Globus pallidus (tissue), 1 donor: ENCODE results near the gene CIP2A.
A peak's percentile ranks its signal among the peaks of the same experiment; 100 is the strongest.

Experiments
- DNase-seq: peaks from one replicate; pipeline ENCODE4 v3.0.0-alpha.2; 2015; ENCODE audit warnings: low spot score

CIP2A gene

DNA sequence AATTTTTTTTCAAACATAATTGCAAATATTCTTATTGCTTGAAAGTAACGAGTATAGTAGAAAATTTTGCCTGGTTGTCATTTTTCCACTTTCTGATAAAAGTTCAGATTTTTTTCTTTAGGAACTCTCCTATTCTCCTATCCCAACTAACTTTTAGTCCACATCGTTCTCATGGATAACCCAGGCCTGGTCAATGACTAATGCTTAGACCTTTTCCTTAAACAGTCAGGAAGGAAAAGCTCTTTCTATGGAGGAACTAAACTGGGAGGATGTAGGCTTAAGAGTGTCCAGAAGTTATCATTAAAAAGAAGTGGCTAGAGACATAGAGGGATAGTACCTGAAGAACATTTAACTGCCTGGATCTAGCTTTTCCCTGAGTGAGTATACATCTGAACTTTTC is 26.7 kb downstream of the CIP2A start:
- DNase-seq: no peak

DNA sequence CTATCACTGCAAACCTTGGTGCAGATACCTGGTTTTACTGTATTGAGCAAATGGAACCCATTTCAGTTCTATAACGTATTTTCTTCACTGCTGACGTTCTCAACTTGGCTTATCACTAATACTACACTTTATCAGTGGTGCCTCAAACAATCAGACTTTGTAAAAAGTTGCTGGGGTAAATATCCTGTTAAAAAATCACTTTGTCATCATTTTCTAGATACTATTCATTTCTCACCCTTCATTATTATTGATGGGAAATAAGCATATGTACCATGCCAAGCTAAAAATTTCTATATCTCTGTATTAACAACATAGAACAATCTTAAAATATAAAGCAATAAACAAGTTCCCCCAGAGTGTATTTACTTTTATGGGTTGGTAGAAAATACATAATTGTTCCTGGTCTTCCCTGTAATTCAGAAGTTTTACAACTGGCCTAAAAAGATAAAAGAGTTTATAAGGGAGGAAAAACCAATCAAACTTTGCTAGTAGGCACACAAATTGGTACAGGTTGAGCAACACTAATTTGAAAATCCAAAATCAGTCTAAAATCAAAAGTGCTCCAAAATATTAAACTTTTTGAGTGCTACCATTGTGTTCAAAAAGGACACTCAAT is 33.2 kb downstream of the CIP2A start:
- DNase-seq: no peak

DNA sequence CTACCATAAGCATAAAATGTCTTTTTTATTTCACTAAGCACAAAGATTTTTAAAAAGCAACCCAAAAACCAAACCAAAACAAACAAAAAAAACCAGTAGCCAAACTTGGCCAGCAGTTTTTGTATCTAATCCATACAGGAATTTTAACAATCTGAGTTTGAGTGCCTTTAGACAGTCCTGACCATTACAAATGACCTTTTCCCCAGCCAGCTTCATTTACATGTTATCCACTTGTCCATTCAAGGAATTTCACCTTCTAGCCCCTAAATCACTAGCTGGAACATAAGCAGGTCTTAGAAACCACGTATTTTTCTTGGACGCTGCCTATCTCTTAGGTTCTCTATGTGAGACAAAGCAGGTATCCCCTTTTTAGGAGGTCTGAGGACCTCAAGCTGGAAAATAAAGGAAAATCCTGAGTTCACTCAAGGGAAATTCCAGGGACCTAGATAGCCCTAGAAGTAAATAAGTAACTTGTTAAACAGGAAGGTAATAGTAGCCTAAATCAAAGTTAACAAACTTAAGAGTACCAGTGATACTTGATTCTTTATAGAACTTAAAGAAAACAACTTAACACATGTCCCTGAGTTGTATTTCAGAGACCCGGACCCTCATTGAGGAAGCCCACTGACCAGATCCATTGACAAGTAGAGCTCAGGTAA is 34.2 kb downstream of the CIP2A start:
- no peak for DNase-seq

DNA sequence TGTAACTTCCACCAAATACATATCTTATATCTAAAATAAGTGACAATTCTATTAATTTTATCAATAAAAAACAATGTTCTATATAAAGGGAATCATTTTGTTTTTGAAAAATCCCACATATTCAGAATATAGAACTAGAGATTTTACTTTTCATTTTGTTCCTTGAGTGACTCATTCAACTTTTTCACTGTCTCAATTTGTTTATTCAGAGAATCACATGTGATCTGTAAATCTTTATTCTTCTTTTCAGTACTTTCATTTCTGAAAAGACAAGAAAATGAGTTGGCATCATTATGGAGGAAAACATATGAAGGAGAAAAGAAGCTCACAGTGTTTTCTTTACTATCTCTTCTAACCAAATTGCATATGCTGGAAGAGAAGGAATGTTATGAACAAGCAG is 35.0 kb downstream of the CIP2A start:
- no peak for DNase-seq

DNA sequence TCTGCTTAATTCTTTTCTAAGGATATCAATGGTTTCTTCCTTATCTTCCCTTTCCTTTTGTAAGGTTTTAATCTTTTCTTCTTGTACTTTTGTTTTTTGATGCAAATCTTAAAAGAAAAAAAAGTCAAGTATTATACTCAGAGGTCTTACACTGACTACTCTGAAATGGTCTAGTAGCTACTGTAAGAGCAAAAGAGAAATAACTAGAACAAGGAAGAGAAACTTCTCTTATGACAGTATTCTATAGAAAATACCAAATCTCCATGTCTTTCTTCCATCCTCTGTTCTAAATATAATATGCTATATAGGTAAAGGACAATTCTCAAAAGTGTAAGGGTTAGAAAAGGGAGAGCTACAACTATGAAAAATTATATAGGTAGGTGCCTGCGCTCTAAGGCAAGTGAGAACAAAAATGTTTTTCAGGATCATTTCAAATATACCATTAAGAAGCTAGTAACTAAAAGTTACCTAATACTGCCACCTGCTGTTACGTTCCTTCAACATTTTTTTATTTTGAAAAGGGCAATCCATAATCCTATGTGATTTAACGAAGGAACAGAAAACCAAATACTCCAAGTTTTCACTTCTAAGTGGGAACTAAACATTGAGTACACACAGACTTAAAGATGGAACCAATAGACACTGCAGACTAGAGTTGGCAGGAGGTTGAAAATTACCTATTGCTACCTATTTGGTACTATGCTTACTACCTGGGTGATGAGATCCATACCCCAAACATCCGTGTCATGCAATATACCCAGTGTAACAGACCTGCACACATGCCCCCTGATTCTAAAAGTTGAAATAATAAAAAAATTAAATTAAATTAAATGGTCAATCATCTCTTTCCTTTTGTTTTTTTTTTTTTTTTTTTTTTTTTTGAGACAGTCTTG is 36.7 kb downstream of the CIP2A start:
- peak; percentile 54 for DNase-seq

DNA sequence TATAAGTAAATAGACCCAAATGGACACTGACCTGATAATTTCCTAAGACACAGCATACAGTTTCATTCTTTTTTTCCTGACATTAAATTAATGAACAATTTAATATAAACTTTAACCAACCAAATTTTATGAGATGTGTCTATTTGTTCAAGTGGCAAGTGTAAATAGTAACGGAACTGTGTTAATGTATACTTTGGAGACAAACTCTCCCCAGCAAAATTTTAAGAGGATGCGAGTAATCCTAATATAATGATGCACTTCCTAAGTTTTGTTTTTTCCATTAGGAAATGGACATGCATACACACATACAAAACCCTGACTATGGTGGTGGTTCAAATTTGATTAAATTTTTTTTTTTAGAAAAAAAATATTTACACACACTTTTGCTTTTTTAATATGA is 40.4 kb downstream of the CIP2A start:
- no peak for DNase-seq

DNA sequence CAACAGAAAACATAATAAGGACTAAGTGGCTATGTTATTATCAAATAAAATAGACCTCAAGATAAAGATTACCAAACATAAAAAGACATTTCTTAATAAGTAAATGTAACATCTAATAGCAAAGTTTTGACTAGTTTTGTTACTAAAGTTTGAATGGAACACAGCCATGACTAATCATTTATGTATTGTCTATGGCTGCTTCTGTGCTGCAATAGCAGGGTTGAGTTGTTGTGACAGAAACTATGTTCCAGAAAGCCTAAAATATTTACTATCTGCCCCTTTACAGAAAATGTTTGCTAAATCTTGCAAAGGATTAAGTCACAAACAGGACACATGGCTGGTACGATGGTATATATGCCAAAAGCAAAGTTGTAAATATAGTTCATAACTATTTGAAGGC is 40.9 kb downstream of the CIP2A start:
- DNase-seq: no peak

DNA sequence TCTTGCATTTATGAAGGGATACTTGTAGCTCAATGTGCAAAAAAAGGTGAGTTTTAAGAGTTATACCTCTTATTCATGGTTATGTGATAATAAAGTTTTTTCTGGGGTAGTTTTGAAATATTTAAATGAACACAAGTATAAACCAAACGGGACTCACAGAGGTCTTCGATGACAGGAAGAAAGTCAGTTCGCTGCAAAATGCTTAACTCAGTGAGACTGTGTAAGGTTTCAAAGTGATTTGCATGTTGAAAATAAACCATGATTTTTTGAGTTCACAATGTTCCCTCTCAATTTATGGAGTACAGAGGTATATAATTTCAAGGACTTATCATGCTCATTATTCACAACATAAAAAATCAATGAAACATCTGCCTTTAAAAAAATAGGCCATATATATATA is 42.5 kb downstream of the CIP2A start:
- DNase-seq: no peak

DNA sequence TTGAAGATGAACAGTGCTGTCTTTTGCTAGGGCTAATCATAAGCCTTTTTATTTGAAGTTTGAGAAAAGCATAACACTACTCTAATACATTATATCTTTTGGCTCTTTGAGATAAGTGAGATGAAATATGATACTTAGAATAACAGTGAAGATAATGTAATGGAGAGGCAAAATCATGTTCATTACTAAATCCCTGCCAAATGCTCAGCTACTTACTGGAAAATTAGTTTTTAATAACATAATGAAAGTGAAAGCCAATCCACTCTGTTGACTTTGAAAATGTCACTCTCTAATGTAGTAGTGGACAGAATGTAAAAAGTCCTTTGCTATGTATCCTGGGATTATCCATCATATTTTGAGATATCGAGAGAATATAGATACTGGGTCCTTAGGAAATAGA is 43.0 kb downstream of the CIP2A start:
- DNase-seq: no peak

DNA sequence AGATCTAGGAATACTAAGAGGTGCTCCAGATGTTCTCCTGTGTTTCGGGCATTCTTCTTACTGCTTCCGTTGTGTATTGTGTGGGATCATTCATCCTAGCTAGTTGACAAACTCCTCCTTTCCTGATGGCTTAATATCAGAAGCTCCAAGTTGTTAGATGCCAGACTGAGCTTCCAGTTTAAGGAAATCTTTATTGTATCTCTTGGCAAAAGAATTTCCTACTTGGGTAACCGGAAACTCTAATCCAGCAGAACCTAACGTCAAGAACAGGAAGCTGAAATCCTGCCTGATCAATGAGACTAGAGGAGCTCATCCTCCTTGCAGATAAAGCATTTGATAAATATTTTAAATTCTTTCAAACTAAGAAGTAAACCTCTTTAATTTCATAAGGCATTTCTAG is 51.2 kb downstream of the CIP2A start:
- no peak for DNase-seq

DNA sequence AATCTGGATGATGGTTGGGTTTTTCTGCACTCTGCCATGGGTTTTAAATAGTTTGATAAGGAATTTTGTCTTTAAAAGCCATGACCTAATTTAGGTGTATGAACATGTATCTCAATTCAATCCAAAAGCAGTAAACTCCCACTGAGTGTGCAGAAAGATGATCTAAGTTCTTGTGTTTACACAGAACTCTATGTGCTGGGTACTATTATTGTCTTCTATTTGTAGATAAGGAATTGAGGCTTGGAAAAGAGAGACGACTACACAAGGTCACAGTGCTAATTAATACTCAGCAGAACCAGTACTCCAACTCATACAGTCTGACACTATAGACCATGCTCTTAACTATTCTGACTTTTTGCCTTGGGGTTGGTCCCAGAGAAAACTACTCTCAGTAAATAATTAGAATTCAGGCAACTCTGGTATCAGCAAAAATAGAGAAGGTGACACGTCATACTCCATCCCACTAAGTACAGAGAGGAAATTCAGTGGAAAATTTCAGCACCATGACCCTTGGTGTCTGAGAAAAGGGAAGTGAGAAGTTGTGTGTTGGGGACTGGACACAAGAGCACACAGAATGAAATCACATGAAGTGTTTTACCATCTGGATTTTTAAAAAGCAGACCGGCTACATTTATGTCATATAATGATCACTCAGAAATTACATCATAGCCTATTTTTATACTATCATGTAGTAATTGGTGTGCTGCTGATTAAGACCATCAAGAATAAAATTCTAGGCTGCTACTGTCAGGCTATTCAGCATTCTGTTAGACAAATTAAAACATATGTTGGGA is 60.6 kb downstream of the CIP2A start:
- DNase-seq: peak; percentile 20

DNA sequence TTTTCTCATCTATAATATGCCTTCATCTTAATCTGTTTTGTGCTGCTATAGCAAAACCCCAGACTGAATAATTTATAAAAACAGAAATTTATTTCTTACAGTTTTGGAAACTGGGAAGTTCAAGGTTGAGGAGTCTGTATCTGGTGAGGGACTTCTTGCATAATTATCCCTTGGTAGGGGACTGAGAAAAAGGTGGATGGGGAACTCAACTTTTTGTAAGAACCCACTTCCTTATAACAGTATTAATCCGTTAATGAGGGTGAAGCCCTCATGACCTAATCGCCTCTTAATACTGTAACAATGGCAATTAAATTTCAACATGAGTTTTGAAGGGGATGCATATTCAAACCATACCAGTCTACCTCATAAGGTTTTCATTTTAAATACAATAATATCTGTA is 61.4 kb downstream of the CIP2A start:
- no peak for DNase-seq

DNA sequence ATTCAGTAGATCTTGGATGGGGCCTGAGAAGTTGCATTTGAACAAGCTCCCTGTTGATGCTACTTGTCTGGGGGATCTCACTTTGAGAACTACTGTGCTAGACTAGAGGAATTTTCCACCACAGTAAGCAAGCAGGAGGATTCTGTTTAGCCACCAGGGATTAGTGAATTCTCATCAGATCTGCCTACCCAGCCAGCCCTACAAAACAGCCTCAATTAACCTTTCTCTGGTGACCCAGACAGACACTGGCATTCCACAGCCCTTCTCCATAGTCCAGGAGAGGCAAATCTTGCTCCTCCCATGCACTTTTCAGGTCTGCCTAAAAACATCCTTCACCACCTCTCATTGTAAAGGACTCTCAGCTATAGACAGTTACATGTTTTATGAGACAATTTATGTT is 62.1 kb downstream of the CIP2A start:
- no peak for DNase-seq

DNA sequence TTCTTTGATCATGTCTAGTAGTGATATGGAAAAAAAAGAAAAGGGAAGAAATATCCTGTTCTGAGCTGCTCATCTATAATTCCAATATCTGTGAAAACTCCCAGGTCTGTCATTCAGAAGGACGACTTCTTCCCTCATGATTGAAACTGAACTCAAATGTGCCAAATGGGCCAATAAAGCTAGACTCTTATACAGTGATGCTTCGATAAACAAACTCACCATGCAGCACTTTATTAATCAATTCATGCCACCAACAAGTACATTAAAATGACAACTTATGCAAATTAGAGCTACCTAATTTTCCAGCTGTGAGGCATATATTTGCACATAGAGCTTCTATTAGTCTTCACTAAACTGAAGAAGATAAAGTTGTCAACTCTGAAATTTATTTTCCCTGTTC is 63.3 kb downstream of the CIP2A start:
- DNase-seq: no peak

DNA sequence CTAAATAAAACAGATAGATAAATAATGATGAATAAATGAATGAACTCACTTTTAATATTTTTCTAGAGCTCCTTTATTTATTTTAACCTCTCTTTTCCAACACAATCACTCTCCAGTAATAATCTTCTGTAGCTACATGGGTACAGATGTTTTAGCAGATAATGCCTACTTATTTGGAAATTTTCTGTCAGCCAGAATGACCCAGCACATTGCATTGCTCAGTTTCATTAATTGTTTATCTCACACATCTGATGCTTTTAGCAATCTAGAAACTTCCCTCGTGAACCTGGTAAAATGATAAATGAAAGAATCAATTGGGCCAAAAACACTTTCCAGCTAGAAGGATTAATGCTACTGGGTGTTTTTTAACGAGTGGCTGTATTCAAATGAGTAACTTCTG is 64.0 kb downstream of the CIP2A start:
- no peak for DNase-seq

DNA sequence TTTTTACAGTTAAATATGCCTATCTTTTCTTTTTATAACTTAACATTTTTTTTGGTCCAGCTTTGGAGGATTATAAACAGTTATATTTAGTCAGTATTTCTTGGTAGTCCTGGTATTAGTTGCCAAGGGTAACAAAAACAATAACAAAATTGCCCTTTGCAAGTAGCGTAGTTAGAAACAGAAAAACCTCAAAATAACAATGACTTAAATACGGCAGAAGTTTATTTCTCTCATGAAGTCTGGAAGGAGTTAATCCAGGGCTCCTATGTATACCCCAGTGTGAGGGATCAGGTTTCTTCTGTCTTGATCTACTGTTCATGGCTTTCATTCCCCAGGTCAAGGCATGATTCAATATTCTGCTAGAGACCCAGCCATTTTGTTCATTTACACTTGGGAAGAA is 64.7 kb downstream of the CIP2A start:
- no peak for DNase-seq

DNA sequence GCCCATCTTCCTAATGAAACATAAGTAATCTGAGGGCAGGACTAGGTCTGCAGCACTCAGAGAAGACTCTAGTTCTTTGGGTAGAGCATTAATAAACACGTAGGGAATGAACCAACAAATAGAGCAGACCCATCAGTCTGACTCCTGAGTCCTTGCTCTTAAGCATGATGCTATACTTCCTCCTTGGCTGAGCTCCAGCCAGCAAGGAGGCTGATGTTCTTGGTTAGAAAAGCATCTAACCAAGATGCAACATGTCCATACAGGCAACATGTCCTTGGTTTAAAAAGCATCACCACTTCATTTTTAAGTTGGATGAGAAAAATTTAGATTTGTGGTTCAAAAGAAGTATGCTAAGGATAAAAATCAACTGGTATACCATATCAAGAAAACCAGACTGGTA is 70.3 kb downstream of the CIP2A start:
- no peak for DNase-seq

DNA sequence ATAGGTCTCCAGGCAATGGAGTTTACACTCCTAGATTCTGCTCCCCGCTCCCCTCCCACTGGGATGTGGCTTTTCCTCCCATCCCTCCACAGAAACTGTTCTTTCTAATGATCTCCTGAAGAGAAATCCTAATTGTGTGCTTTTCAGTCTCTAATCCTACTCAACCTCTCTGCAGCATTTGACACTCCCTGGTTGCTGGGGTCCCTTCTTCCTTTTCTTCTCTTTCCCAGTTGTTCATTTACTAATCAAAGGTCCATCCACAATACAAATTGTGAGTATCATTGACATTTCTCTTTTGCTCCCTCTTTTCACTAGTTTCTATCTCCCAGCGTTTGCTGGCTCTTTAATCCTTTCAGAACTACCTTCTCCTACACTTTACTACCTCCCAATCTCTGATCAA is 72.4 kb downstream of the CIP2A start:
- DNase-seq: no peak

DNA sequence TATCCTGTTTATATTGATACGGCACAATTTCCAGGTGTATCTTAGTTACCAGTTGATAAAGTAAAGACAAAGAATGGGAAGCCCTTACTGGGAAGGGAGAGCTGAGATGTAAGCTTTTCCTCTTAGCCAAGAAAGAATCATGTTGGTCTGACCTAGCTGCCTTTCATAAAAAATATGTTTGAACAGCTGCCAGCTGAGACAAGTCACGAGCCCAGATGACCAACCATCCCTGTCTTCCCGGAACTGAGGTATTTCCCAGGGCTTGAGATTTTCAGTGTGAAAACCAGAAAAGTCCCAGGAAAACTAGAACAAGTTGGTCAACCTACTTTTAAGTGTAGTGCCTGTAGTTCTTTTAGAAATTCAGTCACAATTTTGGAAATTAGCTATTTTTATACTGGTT is 75.3 kb downstream of the CIP2A start:
- no peak for DNase-seq

DNA sequence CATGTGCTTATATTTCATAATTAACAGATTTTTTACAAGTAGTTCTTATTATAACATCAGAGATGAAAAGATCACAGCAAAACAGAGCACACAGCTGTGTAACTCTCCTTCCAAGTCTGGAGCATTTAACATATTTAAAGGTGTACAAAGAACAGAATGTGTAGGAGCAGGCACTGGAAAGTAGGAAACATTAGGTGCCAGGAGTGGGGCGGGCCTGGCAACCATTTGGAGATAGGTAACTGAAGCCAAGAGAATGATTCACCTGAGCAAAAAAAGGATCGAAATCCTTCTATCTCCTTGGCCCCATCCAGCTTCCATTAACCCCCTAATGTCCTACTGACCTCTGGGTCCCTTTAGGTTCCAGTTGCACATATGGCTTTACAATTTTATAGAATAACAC is 76.6 kb downstream of the CIP2A start:
- DNase-seq: no peak

DNA sequence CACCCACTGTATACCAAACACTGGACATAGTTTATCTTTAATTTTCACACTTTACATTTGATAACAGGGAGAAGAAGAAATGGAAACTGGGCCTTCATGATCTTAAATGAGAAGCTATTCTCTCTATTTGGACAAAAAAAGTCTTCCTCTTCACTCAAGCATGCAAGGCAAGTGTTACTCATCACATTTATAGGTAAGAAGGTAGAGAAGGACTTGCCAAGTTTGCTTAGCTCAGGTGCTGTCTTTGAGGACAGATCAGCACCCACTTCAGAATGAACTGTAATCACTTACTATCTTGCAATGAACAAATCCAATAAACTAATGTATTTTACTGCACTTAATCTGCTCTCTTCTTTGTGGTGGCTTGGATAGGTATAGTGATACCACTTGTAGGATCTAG is 77.7 kb downstream of the CIP2A start:
- DNase-seq: no peak

DNA sequence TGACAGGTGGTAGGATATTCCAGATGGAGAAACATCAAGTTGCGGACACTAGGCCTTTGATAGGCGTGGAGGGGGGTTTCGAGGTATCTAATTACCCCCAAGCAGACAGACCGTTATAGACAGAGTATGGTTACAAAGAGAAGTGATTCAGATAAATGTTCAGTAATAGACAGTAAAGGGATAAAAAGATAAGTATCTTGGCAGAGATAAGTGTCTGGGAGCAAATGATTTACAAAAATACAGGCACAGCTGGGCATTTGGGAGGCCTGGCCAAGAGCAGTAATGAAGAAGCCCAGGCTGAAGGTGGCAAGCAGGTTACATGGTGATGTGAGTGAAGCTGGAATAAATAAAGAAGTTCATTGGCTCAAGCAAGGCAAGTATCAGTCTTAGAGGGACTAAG is 78.2 kb downstream of the CIP2A start:
- no peak for DNase-seq

DNA sequence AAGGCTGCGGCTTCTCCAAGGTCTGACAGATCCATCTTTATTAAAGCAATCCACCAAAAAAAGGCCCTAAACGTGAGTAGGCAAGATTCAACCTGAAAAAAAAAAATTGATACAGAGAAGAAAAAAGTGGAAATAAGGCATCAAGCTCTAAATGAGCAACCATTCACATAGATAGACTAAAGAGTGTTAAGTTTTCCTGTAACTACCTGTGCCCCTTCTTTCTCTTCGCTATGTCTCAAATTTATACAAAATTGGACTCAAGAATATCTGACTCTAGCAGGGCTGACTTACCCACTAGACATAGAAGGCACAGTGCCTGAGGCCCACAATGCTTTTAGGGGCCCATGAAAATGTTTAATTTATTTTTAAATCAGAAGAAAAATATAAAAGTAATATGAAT is 78.7 kb downstream of the CIP2A start, which contains the start of gene MYH15:
TSS of gene MYH15 (minus strand) at position 101 of the 400 bp plus-strand sequence. CDS start at position 35, 66 bp downstream.
- DNase-seq: no peak
